GM10248 (cell line): ENCODE measurements around the gene PTRH1.

Source experiments
- CTCF ChIA-PET: fragments of 300-600 bp; sonication (Branson Sonifier 250); formaldehyde crosslinking; extraction: SDS; loops from one replicate; lab custom pipeline; 2021; ENCODE audit warnings: antibody characterized with exemption; lab: Yijun Ruan, JAX
- POLR2A ChIA-PET: fragments of 350-650 bp; sonication (Branson Sonifier 250); formaldehyde crosslinking; extraction: SDS; loops from one replicate; lab custom pipeline; 2020; ENCODE audit warnings: antibody characterized with exemption; lab: Yijun Ruan, JAX
- DNase-seq: peaks from one replicate; pipeline ENCODE4 v3.0.0; 2012; ENCODE audit errors: extremely low spot score
- TF ChIP-seq, protein P1 (sequence below): IDR thresholded peaks from 2 replicates; pipeline ENCODE4 v1.5.1; 2012; ENCODE audit warnings: mild to moderate bottlenecking, low read depth; ENCODE audit errors: extremely low read depth, missing control alignments, control extremely low read depth

Gene PTRH1

DNA sequence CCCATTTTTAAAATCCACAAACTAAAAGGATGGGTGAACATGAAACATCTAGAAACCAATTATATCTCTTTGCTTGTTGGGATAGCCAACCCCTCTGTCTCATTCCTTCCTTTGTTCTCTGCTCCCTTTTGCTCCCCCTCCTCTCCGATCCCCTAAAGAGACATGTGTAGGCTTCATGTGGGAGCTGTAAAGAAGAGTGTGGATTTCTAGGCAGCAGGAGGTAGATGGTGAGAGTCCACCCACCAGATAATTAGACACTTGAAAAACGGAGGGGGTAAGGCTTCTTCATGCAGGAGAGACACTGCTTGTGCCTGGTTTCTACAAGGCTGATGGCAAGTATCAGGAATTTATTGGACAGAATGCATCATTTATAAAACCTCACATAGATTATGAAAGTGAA lies 36.0 kb downstream of the PTRH1 start:
- TF ChIP-seq, protein P1, sequence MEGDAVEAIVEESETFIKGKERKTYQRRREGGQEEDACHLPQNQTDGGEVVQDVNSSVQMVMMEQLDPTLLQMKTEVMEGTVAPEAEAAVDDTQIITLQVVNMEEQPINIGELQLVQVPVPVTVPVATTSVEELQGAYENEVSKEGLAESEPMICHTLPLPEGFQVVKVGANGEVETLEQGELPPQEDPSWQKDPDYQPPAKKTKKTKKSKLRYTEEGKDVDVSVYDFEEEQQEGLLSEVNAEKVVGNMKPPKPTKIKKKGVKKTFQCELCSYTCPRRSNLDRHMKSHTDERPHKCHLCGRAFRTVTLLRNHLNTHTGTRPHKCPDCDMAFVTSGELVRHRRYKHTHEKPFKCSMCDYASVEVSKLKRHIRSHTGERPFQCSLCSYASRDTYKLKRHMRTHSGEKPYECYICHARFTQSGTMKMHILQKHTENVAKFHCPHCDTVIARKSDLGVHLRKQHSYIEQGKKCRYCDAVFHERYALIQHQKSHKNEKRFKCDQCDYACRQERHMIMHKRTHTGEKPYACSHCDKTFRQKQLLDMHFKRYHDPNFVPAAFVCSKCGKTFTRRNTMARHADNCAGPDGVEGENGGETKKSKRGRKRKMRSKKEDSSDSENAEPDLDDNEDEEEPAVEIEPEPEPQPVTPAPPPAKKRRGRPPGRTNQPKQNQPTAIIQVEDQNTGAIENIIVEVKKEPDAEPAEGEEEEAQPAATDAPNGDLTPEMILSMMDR, result no peak
- CTCF ChIA-PET, result interaction anchor here (1.6 to 2.7 kb wide), 2 partner anchors 13 to 24 kb away, joined by 3 to 6 read pairs; no protein-coding TSS in a partner anchor
- POLR2A ChIA-PET, result no interaction called here
- no peak for DNase-seq

DNA sequence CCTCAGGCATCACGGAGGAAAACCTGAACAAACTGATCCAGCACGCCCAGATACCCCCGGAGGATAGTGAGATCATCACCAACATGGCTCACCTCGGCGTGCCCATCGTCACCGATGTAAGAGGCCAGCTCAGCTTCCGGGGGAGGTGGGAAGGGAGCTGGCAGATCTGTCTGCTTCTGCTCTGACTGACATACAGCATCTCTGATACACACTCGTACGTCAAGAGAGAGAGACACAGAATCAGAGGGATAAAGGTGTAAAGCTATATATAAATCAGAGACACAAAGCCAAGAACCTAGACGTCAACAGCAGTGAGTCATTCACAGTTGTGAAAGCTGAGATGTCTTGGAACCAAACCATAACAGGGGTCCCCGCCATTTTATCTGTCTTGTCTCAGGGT lies 38.8 kb downstream of the PTRH1 start:
- ChIA-PET CTCF (interaction anchor here (1.0 to 1.2 kb wide), 2 partner anchors 10 to 73 kb away, joined by 3 to 4 read pairs; no protein-coding TSS in a partner anchor), POLR2A (no interaction called here)
- TF ChIP-seq, protein P1, result no peak
- DNase-seq, result no peak

DNA sequence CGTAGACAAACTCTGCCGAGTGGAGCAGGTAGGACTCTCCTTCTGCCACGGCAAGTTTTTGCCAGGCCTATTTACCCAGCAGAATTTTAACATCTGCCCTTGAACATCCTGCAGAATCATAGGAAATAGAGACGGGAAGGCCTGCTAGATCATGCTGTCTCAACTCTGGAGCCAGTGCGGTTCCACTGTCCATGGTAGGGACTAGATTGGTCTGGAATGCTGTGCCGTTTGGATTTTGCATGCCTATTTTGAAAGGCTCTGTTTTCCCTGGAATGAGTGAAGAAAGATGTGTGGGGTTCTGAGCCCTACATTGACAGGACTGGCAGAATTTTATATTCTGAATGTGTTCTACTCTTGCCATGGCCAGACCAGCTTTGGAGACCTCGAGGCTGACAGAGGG lies 42.2 kb downstream of the PTRH1 start:
- ChIA-PET POLR2A (no interaction called here), CTCF (no interaction called here)
- no peak for DNase-seq
- TF ChIP-seq, protein P1, result no peak

DNA sequence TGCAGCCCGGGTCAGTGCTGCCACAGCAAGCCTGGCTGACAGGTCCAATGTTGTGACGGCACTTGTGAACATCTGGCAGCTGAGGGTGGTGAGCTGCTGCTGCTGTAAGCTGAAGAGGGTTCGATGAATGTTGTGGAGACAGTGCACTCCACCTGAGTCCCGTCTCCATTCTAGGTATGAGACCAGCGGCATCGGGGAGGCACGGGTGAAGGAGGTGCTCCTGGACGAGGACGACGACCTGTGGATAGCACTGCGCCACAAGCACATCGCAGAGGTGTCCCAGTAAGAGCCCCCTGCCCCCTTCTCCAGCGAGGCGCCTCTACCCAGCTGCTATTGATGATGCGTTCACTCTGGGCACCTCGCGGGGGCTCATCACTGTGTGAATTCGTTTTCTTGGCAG lies 47.6 kb downstream of the PTRH1 start:
- TF ChIP-seq, protein P1, result no peak
- CTCF ChIA-PET, result interaction anchor here (0.8 to 1.7 kb wide), 5 partner anchors 16 to 83 kb away, joined by 3 to 4 read pairs (median 4); no protein-coding TSS in a partner anchor
- no peak for DNase-seq
- POLR2A ChIA-PET, result no interaction called here

DNA sequence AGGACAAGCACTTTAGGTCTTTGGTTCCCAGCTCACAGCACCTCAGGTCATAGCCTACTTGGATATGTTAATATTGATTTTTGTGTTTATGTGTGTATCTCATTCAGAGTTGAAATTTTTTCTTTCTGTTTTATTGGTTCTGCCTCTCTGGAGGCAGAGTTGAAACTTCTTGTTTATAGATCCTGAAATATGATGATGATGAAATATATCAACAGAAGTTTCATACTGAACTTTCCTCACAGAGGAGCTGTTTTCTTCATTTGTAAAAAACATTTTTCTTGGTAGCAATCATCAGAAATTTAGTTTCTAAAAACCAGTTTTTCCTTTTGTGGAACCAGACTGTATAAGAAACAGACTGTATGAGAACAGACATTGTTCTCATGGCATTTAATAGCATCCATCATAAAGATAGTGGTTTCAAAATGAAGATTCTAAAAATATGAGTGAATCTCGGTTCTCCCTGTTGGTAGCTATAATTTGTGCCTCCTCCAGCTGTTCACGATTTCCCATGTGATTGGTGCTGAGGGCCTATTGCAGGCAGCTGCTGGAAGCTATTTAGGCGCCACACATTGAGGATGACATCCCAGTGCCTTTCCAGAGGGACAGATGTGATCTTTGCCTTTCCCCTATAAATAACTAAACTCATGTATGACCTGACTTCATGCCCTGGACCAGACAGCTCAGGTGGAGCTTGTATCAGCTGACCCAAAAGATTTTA lies 48.2 kb downstream of the PTRH1 start:
- ChIA-PET POLR2A (no interaction called here), CTCF (interaction anchor here (1.1 to 1.7 kb wide), 3 partner anchors 16 to 78 kb away, joined by 3 to 4 read pairs (median 4); no protein-coding TSS in a partner anchor)
- DNase-seq, result no peak
- TF ChIP-seq, protein P1, result no peak

DNA sequence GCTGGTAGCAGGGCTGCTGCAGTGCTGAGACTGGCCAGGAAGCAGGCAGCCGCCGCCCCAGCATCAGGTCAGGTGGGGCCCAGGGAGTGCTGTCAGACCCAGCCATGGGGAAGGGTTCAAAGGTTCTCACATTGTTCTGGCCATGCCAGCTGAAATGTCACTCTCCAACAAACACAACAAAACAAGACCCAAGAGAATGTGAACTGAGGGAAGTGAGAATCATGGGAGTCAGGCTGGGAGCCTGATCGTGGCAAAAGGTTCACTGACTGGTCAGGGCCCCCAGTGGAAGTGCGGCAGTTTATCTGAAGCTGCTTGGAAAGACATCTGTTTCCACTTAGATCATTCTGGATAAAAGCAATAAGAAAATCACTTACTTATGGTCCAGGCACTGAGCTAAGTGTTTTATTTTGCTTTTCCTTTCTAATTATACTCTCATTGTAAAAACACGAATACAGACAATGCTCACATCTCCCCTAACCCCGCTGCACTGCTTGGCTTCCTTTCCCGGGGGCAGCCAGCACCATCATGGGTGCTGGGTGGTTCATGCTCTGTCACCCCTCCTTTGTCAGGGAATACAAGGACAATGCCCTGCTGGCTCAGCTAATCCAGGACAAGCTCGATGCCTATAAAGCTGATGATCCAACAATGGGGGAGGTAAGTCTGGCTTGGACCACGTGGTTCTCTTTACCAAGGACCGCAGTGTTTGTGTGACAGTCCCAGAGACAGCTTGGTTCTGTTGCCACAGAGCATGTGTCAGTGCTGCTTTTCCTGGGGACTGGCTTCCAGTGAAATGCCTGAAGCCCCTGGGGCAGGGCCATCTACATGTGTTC lies 50.6 kb downstream of the PTRH1 start:
- CTCF ChIA-PET, result no interaction called here
- TF ChIP-seq, protein P1, result no peak
- POLR2A ChIA-PET, result no interaction called here
- no peak for DNase-seq
